Measurements from ENCODE around the gene PTGDR.

The PTGDR gene, protein sequence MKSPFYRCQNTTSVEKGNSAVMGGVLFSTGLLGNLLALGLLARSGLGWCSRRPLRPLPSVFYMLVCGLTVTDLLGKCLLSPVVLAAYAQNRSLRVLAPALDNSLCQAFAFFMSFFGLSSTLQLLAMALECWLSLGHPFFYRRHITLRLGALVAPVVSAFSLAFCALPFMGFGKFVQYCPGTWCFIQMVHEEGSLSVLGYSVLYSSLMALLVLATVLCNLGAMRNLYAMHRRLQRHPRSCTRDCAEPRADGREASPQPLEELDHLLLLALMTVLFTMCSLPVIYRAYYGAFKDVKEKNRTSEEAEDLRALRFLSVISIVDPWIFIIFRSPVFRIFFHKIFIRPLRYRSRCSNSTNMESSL

DNA sequence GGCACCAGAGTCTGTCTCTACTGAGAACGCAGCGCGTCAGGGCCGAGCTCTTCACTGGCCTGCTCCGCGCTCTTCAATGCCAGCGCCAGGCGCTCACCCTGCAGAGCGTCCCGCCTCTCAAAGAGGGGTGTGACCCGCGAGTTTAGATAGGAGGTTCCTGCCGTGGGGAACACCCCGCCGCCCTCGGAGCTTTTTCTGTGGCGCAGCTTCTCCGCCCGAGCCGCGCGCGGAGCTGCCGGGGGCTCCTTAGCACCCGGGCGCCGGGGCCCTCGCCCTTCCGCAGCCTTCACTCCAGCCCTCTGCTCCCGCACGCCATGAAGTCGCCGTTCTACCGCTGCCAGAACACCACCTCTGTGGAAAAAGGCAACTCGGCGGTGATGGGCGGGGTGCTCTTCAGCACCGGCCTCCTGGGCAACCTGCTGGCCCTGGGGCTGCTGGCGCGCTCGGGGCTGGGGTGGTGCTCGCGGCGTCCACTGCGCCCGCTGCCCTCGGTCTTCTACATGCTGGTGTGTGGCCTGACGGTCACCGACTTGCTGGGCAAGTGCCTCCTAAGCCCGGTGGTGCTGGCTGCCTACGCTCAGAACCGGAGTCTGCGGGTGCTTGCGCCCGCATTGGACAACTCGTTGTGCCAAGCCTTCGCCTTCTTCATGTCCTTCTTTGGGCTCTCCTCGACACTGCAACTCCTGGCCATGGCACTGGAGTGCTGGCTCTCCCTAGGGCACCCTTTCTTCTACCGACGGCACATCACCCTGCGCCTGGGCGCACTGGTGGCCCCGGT lies at the start of gene PTGDR:
TSS of gene PTGDR (plus strand) at position 198 of the 778 bp plus-strand sequence. CDS start at position 315, 117 bp downstream.
- peak; percentile 65 for DNase-seq

DNA sequence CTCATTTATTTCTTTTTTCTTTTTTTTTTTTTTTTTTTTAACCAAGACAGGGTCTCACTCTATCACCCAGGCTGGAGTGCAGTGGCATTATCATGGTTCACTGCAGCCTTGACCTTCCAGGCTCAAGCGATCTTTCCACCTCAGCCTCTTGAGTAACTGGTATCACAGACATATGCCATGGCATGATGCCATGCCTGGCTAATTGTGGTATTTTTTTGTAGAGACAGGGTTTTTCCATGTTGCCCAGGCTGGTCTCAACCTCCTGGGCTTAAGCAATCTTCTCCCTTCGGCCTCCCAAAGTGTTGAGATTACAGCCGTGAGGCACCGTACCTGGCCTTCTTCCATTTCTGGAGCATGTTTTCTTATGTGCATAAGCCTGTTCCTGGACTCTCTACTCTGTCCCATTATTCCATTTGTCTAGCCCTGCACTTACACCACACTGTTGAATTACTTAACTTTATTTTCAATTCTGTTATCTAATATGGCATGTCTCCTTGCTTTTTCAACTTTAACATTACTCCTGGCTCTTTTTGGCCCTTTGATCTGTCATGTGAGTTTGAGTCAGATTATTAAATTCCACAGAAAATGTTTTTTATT lies 47.9 kb upstream of the PTGDR start:
- DNase-seq: no peak

DNA sequence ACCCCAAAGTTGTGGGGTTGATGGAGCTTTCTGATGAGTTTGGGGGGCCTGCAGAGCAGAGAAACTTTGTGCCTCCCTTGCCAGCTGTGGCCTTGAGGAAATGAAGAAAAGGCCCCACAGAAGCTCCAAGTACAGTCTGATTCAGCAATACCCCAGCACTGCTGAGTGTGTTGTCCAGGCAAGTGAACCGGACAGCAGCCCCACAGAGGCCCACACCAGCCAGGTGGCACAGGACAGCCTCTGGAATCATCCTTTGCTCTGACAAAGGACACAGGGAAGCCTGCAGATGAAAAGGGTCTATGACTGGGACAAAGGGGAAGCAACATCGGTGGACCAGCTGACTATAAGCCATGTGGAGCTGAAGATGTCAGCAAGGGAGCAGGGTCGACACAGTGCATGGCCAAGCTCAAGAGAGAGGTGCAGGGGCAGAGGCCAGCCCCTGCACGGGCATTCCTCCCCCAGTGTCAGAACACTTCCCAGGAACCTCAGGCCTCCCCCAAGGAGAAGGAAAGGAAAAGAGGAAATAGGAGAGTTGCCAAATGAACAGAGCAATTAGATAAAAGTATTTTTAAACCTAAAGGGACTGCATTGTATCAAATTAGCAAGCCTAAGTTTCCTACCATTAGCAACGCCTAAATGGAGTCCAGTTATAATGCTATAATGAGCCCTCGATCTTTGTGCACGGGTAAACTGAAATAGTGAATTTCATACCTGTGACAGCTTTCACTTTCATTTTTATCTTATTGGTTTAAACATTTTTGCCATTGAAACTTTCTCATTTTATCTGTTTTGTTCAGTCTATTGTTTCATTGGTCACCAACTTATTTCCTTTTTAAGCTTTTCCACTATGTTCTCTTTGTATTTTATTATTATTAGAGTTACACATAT lies 46.3 kb upstream of the PTGDR start:
- no peak for DNase-seq

DNA sequence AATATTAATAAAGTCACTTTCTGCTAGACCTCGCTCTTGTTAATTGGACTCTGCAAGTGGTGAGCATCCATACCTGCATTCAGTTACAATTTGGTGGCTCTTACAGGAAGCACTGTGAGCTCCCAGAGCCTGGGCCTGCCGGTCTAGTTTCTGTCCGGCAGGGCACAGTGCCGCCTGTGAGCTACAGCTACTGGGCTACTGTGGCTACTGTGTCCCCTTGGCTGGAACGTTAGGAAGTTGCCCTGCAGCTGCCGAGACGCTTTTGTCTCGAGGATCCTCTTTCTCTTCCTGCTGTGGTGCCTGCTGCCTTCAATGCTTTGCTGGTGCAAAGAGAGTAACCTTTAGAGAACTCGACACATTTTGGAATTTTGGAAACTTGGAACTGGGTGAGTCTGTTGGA lies 44.6 kb upstream of the PTGDR start:
- no peak for DNase-seq

DNA sequence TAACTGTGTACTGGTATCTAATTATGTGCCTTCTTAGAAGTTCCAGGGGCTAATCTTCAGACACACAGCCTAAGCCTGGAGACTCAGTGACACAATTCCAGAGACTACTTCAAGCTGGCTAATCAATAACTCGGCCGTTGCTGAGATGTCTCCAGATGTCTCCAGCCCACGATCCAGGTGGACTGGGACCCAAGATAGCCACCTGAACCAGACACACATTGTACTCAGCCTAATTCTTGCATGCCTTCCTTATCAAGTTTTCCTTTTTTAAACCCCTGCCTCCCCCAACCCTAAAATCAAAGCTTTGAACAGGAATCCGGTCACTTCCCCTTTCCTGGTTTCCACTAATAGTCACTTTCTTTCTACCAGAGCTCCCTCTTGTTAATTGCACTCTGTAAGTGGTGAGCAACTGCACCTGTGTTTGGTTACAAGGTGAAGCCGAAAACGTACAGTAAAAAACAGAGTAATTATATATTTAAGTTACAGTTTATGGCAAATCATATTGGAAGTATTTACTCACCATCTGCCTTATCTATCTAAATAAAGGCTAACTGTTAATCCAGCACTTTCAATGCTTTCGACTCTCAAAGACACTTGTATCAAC lies 39.8 kb upstream of the PTGDR start:
- no peak for DNase-seq

DNA sequence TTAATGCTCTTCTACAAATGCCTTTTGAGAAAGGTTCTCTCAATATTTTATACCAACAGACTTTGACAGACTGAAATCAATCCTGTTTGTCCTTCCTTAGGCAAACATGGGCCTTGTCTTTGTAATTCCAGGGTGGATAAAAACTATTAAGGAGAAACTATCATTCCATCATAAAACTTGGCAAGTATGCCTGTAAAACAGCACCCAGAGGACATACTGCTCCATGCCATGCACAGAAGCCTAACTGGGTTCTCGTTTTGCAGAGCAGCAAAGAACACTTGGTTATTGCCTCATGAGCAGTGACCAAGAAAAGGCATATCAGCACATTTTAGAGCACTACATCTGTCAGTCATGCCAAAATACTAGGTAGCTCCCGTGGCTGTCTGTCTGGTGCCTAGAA lies 33.8 kb upstream of the PTGDR start:
- DNase-seq: no peak

DNA sequence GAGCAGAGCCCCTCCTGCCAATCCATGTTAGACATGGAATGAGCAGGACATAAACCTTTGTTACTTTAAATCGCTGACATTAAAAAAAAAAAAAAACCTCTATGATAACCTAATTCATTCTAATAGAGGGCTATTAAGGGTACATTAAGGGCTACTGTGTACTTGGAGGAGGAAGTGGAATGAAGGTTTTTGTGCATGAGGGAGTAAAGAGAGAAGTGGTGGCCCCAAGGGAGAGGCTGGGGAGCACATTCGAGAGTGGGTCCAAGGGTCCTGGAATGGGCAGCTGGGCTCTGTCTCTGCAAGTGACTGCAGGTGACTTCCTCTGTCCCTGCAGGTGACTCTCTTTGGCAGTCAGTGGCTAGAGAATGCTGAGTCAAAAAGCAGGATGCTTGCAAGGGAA lies 32.1 kb upstream of the PTGDR start:
- no peak for DNase-seq

DNA sequence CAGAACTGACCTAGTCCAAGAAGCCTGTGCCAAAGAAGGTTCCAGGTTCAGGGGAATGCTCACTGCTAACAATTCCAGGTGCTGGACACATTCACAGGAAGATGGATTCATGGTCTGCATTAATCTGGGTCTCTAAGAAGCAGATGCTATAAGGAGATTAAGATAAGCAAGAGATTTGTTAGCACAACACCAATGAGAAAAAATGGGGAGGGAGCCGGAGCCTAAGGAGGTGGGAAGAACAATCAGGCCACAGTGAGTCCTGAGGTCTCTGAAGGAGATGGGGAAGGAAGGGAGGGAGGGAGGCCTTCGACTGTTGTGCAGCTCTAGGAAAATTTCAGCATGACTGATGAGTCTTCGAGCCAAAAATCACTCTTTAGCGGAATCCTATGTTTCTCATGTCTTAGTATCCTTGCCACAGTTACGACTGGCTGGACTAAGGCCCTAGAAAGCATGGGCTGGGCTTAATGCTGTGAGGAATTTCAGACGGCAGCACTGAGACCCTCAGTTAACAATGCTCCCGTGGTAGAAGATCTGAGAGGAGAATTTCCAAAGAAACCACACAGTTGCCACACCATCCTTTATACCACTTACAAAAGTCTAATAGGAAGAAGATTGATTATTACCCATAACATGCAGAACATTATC lies 31.5 kb upstream of the PTGDR start:
- no peak for DNase-seq

DNA sequence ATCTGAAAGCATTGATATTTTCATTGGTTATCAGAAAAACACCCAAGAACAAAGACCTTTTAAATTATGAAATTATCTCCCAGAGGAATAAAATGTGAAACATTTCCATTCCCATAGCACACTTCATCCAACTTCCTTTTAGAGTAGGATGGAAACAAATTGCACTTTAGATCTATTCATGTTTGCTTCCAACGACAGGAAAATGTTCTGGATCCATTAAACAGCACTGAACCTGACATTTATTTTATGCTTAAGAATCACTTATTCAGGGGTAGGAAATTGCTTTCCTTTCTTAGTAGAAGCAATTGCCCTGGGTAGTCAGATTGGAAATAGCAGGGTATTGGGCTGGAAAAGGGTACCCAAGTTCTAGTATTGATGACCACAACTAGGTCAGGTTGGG lies 28.8 kb upstream of the PTGDR start:
- no peak for DNase-seq

DNA sequence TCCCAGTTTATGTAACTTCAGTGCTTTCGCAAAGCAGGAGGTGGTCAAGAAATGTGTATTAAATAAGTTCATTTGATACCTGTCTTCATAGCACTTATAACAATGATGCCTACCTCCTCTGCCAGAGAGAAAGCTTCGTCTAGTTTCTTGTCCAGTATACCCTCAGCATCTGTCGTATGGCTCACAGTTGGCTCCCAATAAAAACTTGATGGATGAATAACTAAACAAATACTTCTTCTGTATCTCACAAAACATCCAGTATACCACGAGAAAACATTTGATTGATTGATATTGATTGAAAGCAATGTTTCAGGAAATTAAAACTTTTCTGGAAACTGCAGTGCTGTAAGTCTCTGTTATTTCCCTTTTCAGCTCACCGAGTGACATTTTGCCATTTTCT lies 26.9 kb upstream of the PTGDR start:
- no peak for DNase-seq

DNA sequence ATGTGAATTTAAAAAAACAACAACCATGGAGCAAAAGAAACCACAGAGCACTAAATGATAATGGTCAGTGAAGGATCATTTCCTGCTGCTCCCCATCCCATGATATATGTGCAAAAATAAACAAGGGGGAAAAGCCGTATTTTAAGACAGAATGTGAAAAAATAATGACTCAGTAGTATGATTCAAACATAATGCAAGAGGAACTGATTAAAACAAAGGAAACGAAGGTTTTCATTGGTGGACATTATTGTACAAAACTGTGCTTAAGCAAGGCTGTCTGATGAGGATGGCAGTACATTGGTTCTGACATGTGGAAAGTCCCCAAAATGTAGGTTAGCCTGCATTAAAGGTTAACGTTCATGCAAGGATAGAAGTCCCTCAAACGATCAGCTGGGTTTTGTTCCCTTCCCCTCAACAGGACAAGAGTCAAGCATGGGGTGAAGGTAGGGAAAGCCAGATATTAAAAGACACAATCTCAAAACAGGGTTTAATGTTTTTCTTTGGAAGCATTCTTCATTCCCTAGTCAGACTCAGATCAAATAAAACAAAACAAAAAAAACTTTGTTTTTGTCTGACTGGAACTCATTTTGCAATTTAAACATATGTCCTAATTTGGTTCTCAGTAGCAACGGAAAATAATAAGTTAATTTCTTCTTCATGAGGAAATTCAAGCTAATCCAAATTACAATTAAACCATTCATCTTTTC lies 26.3 kb upstream of the PTGDR start:
- no peak for DNase-seq

DNA sequence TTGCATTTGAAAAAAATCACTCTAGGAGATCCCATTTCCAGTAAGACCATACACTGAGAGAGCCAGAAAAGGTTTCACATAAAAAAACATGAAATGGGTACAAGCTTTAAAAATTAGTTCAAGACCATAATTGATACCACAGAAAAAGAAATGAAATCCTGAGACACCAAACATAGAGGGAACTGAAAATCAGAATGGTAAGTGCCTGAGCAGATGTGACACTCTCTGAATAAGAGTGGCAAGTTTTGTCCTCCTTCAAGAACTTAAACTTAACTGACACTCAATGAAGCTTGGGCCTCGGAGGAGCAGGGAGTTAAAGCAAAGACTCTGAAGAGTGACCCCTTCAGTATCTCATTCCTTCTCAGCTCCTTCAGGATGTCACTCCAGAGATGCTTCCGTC lies 23.2 kb upstream of the PTGDR start:
- DNase-seq: no peak

DNA sequence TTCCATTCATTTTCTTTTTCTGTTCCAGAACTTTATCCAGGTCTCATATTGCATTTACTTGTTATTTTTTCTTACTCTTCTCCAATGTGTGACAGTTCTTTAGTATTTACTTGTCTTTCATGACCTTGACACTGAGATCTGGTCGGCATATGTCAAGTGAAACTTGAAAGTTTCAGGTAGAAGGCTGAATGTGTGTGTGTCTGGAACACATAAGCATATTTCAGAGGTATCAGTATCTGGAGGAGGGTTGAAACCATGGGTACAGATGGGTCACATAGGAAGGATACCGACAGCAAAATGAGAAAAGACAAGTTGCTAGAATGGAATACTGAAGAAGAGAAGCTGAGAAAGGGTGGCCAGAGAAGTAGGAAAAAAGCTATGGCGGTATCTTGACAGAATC lies 22.5 kb upstream of the PTGDR start:
- DNase-seq: no peak

DNA sequence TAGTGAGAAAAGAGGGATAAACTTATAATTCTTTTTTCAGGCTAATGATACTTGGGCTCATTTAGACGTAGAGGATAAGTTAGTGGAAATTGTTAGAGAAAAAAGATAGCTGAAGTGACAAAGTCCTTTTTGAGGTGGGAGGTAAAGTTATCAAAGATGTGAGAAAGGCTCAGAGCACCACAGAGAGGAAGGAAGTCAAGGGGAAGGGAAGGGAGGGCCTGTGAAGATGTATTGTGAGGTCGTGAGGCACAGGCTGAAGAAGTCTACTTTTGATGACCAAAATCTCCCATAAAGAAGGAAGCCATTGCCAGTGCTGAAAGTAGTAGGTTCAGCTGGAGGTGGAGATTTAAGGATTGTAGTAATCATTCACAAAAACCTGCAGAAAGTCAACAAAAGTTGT lies 19.4 kb upstream of the PTGDR start:
- DNase-seq: no peak

DNA sequence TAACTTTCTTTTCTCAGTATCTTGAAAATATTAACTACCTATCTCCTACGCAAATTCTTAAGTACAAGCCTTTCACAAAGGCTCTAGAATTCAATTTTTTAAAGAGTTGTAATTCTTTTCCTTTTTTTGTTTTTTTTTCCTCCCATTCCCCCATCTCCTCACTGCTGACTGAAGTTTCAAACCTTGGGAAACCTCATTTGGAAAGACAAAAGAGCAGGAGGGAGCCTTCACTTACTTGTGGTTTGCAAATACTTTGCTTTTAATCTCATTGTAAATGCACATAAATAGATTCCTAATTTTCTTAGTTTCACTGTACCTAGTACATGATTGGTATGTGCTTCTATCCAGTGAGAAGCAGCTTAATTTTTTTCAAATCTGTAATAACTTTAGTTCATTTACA lies 15.8 kb upstream of the PTGDR start:
- DNase-seq: no peak

DNA sequence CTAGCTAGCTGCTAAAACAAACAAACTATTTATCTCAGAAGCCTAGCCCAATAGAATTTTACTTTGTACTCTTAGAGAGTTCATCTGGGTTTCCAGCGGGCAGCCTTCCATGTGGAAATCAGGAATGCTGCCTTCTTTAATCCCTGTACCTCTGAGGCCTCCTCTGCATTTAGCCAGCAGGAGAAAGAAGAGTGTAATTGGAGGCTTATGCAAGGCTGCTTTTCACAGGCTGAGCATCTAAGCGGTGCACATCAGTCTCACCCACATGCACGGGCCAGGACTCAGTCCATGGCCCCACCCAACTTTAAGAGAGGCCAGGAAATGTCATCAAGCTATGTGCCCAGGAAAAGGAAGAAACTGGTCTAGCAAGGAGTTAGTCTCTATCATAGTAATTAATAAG lies 14.0 kb upstream of the PTGDR start:
- DNase-seq: no peak

DNA sequence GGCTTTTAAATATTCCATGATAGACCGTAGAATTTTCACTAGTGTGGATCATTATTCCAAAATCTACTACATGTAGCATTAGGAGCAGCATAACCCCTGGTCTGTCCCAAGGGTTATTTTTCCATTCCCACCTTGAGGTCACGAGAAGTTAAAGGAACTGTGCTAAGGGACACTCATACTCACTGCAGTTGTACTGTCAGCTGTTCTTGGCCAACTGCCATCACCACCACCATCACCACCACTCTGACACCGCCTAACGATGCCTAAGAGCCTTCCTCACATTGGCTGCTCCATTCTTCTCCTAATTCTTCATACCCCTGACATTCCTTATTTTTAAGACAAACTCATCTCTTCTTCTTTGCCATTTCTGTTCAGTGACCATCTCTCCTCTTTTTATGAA lies 13.4 kb upstream of the PTGDR start:
- DNase-seq: no peak

DNA sequence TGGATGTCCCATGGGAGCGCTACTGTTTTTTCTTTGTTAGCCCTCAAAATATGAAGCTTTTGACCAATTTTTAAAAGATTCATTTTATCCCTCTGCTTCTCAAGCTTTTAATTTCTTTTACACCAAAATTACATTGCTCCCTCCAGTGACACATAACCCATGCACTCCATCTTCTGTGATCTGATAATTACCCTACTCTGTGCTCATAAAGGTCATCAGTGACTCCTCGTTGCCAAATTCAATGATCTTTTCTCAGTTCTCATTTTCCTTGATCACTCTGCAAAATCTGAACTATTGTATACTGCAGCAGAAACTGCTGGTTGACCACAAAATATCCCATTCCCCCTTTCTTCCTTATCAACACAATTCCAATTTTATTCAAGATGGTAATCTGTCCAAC lies 8.7 kb upstream of the PTGDR start:
- DNase-seq: no peak

DNA sequence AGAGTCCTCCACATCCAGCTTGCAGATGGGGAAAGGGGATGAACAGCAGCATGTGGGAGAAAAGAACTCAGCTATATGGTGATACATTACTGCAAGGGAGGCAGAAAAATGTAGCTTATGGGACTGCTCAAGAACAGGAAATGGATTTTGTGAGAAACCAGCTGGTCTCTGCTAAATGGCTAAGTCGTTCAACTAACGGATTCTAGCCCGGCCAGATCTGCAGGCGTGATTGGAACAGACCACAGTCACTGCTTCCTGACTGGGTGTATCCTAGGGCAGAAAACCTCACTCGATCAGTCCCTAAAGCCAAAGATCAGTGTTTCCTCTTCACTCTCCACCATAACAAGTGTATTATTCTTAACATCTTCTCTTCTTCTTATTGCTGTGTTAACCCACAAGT lies 8.1 kb upstream of the PTGDR start:
- DNase-seq: no peak

DNA sequence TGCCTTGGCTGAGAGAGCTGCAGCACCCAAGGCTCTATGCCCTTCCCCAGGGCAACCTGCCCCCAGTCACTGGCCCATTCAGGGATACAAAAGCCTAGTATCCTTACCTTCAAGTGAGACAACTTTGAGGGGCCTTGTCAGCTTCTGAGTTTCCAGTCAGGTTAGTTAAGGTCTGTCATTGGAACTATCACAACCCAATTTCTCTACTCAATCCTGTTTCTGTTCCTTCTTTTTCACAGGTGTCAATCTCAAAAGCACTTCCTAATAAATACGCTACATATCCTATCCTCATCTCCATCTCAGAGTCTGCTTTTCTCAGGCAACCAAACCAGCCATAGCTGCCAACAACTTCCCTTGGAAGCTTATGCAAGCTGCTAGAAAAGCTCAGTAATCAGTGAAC lies 4.9 kb upstream of the PTGDR start:
- no peak for DNase-seq

DNA sequence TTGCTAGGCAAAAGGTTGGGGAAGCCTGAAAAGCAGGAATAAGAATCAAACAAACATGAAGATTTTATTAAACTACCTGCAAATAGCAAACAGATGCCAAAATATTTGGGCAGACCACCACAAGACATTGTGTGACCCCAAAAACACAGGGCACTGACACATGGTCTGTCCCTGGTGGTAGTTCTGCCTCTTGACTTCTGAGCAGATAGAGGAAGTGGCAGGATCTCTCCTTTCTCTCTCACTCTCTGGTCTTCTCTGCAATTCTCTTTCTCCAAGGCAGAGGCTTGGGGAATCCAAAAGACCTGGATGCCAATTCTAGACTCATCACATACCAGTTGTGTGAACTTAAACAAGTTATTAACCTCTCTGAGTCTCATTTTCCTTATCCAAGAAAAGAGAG lies 4.3 kb upstream of the PTGDR start:
- DNase-seq: no peak

DNA sequence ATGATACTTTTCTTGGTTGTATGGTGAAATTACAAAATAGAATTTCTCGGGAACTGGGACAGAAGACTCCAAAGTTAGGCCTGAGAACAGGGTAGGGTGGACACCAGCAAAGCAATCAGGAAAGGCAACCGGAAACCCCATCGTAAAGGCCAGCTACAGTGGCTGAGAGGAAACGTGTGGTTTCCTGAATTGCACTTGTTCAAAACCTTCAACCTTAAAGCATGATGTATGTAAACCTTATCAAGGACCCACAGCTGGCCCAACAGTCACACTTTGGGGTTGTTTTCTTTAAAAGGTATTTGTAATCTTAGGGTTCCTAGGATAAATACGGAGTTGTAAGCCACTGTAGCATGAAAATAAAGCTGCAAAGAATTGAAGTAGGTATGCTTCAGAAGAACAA lies 2.2 kb upstream of the PTGDR start:
- DNase-seq: no peak

Data from activated naive CD4-positive, alpha-beta T cell treated with Interleukin-2 at 50 U/mL for 16 hours (primary cell).